Kidney (tissue), 14 donors: ENCODE measurements around the gene DEFB114. TPM values are rescaled to one million over a fixed set of nuclear protein-coding genes. Genes with fewer than 3 reads are reported as not detected.

Experiments used
- DNase-seq, 5 donors: peaks; one replicate each; pipeline ENCODE4 v3.0.0-alpha.2; 2013 to 2020
- FAIRE-seq: peaks from 2 replicates; lab custom pipeline; 2012; peaks lifted over from hg19 to GRCh38; lab: Jason Lieb, UNC
- H3K27ac ChIP-seq, 2 donors: one replicate each; pipeline ENCODE4 v1.7.0; 2013; ENCODE audit warnings: low read depth in 2 of 2, low read length in 2 of 2, inconsistent platforms in 1 of 2
- H3K27me3 ChIP-seq: one replicate; pipeline ENCODE4 v1.7.1; 2013; ENCODE audit warnings: low read length, inconsistent platforms; ENCODE audit not compliant: control insufficient read depth, insufficient read depth
- H3K36me3 ChIP-seq, 3 donors: one replicate each; pipeline versions ENCODE4 v1.7.0 to v1.7.1; 2013; ENCODE audit warnings: low read length in 3 of 3, control low read depth in 1 of 3, inconsistent platforms in 1 of 3; ENCODE audit not compliant: insufficient read depth in 3 of 3, control insufficient read depth in 2 of 3
- H3K4me1 ChIP-seq, 3 donors: one replicate each; pipeline versions ENCODE4 v1.7.0 to v1.7.1; 2013; ENCODE audit warnings: low read length in 3 of 3, inconsistent platforms in 1 of 3, low read depth in 1 of 3; ENCODE audit not compliant: control insufficient read depth in 2 of 3, insufficient read depth in 2 of 3
- H3K4me3 ChIP-seq, 3 donors: one replicate each; pipeline versions ENCODE4 v1.7.0 to v1.8.1; 2013; ENCODE audit warnings: low read length in 3 of 3, control low read depth in 1 of 3, inconsistent platforms in 1 of 3
- H3K9ac ChIP-seq, 3 donors: one replicate each; pipeline versions ENCODE4 v1.7.0 to v1.7.1; 2013; ENCODE audit warnings: low read length in 3 of 3, control low read depth in 1 of 3, inconsistent platforms in 1 of 3
- H3K9me3 ChIP-seq, 3 donors: one replicate each; pipeline versions ENCODE4 v1.7.0 to v1.7.1; 2013; ENCODE audit warnings: low read length in 3 of 3, control low read depth in 1 of 3, inconsistent platforms in 1 of 3; ENCODE audit not compliant: control insufficient read depth in 2 of 3, insufficient read depth in 1 of 3
- intact Hi-C: fragments of 100-400 bp; cut with DNase I; formaldehyde crosslinking; loops from one replicate; pipeline ENCODE4 v1.11.1; 2022
- polyA plus RNA-seq: library from polyadenylated mRNA; stranded (reverse); fragments of 350-450 nt; fragmentation: Illumina TruSeq; extraction: RNeasy Lipid Tissue Mini Kit (QIAGEN cat#74804); gene quantifications from one replicate; pipeline ENCODE4 v1.2.3, GENCODE V29; 2014; ENCODE audit warnings: low read depth, low replicate concordance; ENCODE audit not compliant: insufficient read depth
- total RNA-seq: library from RNA; stranded (reverse); fragmentation: NEBNext Ultra II Directional; extraction: Animal tissue kit (Norgen Biotek cat#: 25700); gene quantifications from one replicate; pipeline ENCODE4 v1.2.1, GENCODE V29; 2021
- TF ChIP-seq, protein P1 (sequence below): IDR thresholded peaks from 3 replicates; pipeline ENCODE4 v1.5.1; 2012; ENCODE audit warnings: mild to moderate bottlenecking, moderate library complexity, borderline replicate concordance; ENCODE audit not compliant: insufficient read depth; ENCODE audit errors: extremely low read depth
- donor health status: control.
- donor health status: control.
- donor health status: control.
- donor health status: control.
- donor health status: control.
- donor health status: DM: yes; HTN: yes; CAD: no.
- donor health status: Normal renal cell carcinoma (clear cell type).

Gene DEFB114
- total and polyA plus RNA-seq, 2 donors from 2014 or later: not detected

DNA sequence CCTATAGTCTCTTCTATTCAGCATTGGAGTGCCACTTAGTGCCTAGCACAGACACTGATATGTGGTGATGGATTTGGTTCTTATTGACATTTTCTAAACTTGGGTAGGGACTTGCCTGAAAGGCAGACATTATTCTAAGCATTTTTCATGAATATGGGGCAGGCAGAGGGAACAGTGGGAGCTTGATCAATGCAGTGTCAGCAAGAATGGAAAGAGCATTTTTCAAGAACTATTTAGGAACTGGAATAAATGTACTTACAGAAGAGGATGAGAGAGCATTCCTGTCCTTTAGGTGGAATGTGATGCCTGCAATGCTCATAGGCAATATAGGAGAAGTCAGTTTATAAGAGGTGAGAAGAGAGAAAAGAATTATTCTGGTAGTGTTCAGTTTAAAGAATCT lies 26.2 kb downstream of the DEFB114 start:
- no peaks in the 10 kb centered on the region for H3K4me1 ChIP-seq
- H3K4me3 ChIP-seq: no peak overlapping the region
- DNase-seq (no peak), FAIRE-seq (no peak)
- TF ChIP-seq, protein P1, sequence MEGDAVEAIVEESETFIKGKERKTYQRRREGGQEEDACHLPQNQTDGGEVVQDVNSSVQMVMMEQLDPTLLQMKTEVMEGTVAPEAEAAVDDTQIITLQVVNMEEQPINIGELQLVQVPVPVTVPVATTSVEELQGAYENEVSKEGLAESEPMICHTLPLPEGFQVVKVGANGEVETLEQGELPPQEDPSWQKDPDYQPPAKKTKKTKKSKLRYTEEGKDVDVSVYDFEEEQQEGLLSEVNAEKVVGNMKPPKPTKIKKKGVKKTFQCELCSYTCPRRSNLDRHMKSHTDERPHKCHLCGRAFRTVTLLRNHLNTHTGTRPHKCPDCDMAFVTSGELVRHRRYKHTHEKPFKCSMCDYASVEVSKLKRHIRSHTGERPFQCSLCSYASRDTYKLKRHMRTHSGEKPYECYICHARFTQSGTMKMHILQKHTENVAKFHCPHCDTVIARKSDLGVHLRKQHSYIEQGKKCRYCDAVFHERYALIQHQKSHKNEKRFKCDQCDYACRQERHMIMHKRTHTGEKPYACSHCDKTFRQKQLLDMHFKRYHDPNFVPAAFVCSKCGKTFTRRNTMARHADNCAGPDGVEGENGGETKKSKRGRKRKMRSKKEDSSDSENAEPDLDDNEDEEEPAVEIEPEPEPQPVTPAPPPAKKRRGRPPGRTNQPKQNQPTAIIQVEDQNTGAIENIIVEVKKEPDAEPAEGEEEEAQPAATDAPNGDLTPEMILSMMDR: no peak
- no peak overlapping the region for H3K9ac ChIP-seq
- intact Hi-C loops: no loop called here
- no peaks in the 10 kb centered on the region for H3K9me3 ChIP-seq
- H3K27ac ChIP-seq: no peak overlapping the region
- no peaks in the 10 kb centered on the region for H3K36me3 ChIP-seq
- H3K27me3 ChIP-seq: no peaks in the 10 kb centered on the region

DNA sequence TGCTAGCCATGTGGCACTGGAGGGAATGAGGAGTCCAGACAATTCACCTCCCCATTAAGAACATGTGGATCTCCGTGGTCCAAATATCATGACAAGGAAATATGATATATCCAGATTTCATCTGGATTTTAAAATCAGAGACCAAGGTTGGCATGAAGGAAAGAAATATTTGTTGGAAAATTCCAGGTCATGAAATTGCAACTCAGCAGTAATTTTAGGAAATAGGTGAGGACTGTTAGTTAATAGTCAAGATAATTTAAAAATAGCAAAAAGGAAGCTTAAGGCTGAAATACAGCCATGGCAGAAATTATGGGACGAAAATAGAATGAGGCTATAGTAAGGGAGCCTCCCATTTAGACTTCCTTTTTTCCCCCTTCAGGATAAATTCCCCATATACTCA lies 26.9 kb downstream of the DEFB114 start:
- Histone ChIP-seq H3K4me3 (no peak overlapping the region), H3K9me3 (no peaks in the 10 kb centered on the region), H3K4me1 (no peaks in the 10 kb centered on the region), H3K27ac (no peak overlapping the region), H3K9ac (no peak overlapping the region), H3K27me3 (no peaks in the 10 kb centered on the region), H3K36me3 (no peaks in the 10 kb centered on the region)
- TF ChIP-seq, protein P1: no peak
- FAIRE-seq (no peak), DNase-seq (no peak)
- intact Hi-C loops: no loop called here

DNA sequence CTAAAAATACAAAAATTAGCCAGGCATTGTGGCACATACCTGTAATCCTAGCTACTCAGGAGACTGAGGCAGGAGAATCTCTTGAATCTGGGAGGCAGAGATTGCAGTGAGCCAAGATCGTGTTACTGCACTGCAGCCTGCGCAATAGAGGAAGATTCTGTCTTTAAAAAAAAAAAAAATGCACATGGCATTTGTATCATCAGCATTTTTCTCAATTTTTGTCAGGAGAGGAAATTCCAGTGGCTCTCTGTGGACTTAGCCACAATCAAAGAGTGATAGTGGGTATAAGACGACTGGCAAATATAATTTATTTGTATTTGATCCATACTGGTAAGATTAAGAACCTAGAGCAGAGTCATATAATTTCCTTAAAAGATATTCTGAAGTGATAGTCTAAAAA lies 28.6 kb downstream of the DEFB114 start:
- DNase-seq (no peak), FAIRE-seq (no peak)
- Histone ChIP-seq H3K27ac (no peak overlapping the region), H3K4me1 (no peaks in the 10 kb centered on the region), H3K4me3 (no peak overlapping the region), H3K27me3 (no peaks in the 10 kb centered on the region), H3K9ac (no peak overlapping the region), H3K36me3 (no peaks in the 10 kb centered on the region), H3K9me3 (no peaks in the 10 kb centered on the region)
- TF ChIP-seq, protein P1: no peak
- intact Hi-C loops: no loop called here

DNA sequence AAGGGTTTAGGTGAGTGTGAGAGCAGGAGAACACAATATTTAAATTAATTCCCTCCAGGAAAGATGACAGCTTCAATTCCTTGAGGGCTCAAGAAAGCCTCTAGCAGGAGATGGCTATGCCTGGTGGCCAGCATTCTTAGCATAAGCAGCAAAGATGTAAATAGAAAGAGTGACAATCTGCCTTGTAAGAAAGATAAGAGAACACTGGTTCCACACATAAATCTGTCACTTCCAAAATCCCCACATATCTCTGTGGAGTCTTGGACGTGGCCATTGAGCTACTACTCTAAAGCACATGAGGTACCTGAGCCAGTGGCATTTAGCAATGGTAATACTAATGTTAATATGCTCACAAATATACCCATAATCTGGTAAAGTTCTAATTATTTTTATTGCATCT lies 29.2 kb downstream of the DEFB114 start:
- intact Hi-C loops: no loop called here
- Histone ChIP-seq H3K4me3 (no peak overlapping the region), H3K27ac (no peak overlapping the region), H3K9me3 (no peaks in the 10 kb centered on the region), H3K9ac (no peak overlapping the region), H3K4me1 (no peaks in the 10 kb centered on the region), H3K27me3 (no peaks in the 10 kb centered on the region), H3K36me3 (no peaks in the 10 kb centered on the region)
- DNase-seq (no peak), FAIRE-seq (no peak)
- TF ChIP-seq, protein P1: no peak
